Measurements from ENCODE around the gene ATN1.

Gene ATN1

GRCh38 chr12:6979021-6979420, 51.3 kb downstream of the ATN1 start:
- DNase-seq, result no peak

DNA sequence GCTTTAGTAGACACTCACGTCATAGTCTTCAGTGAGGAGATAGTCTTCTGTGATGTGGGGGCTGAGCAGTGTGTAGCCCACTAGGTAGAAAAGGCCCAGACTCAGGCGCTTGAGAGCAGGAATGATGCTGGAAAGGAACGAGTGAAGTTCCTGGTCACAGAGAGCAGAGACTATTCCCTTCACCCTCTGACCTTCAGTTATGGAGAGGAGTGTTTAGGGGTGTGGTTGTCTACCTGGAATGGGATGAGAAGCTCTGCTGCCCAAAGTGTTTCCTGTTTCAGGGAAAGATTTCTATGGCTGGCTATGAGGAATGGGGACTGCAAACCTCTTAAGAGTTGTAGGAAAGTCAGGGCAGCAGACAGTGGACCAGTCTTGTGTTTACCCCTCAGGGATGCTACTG, 51.7 kb downstream of the ATN1 start:
- no peak for DNase-seq

DNA sequence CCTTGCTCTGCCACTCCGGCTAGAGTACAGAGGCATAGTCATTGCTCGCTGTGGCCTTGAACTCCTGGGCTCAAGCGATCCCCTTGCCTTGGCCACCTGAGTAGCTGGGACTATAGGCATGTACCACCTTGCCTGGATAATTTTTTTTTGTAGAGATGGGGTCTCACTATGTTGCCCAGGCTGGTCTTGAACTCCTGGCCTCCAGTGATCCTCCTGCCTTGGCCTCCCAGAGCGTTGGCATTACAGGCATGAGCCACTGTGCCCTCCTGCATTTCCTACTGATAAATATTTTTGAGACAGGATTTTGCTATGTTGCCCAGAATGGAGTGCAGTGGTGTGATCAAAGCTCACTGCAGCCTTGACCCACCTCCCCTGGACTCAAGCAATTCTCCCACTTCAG, 52.3 kb downstream of the ATN1 start:
- DNase-seq, result no peak

- no peak for DNase-seq
Measured at GRCh38 chr12:6980740-6981139, 53.0 kb downstream of the ATN1 start.

DNA sequence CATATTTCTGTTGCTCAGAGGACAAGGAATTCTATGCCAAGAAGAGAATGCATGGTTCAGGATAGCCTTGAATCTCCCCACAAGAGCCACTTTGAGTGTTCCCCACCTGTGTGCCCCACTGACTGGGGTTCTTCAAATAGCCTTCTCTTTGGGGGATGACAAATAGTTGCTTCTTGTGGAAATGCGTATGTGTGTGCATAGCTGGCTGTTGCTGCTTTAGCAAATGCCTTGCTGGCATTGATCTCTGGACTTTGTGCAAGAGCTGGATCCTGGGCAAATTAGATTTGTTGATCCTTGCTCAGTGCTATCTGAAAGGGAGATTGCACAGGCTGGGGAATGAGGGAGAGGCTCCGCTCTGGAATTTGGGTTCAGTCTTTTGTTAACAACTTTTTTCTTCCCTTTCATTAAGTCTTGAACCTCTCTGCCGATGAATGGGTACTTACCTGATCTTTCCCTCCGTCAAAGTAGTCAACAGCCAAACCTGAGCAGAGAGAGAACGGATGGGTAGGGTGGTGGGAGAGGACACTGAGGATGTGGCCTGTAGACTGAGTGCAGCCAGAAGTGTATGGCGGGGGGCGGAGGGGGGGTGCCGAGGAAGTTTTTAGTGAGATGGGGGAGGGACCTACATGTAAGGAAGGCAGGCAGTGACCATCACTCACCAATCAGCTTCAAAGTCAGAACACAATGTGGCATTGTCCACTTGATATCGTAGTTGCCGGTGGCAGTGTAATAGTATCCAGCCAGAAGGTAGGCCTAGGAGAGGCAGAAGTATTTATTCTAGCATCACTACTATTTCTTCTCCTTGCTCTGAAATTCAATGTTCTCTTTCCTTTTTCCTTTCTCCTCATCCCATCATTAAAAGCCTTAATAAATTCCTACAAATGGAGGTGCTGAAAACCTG, 53.6 kb downstream of the ATN1 start:
- DNase-seq, result no peak

GRCh38 chr12:6982532-6982931, 54.8 kb downstream of the ATN1 start:
- DNase-seq, result no peak

GRCh38 chr12:6987956-6988553, 60.3 kb downstream of the ATN1 start:
- no peak for DNase-seq
